ENCODE measurements around the gene FGF11.
A peak's percentile ranks its signal among the peaks of the same experiment; 100 is the strongest.
"Not testable (repeated sequence)": the region's sequence is repeated elsewhere in the genome, so short reads cannot be mapped to it uniquely, and the experiment has no call there.

The FGF11 gene

DNA sequence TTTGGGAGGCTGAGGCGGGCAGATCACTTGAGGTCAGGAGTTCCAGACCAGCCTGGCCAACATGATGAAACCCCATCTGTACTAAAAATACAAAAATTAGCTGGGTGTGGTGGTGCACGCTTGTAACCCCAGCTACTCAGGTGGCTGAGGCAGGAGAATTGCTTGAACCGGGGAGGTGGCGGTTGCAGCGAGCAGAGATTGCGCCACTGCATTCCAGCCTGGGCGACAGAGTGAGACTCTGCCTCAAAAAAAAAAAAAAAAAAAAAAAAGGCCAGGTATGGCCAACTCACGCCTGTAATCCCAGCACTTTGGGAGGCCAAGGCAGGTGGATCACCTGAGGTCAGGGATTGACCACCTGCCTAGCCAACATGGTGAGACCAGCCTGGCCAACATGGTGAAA is 35.5 kb downstream of the FGF11 start:
- not testable (repeated sequence) for DNase-seq (ENCODE audit: low read depth, low spot score); H3K4me3 ChIP-seq (ENCODE audit: low read length)

DNA sequence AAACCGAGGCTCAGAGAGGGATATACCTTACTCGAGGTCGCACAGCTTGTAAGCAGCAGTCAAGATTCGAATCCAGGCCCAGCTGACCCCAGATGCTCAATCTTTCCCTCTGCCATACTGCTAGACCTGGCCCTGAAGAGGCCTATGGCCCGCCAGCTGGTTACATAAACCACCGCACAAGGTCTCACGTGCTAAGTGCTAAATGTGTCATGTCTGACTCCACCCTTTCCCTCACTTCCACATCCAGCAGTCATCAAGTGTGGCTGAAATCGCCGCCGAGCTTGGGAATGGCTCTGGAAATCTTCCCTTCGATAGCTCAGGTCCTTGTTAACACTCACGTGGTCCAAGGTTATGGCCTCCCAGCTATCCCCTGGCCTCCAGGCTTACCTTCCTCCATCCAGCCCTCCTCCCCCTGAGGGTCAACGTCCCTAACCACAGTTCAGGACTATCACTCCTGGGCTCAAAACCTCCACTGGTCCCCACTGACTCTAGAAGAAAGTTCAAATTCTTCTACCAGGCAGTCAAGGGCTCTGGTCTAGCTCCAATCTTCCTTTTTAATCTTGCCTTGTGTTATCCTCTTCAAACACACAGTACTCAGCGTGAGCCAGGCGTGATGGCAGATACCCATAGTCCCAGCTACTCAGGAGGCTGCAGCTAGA is 36.6 kb downstream of the FGF11 start:
- DNase-seq (ENCODE audit: low read depth, low spot score), result no peak
- no peak overlapping the region for H3K4me3 ChIP-seq (ENCODE audit: low read length)

DNA sequence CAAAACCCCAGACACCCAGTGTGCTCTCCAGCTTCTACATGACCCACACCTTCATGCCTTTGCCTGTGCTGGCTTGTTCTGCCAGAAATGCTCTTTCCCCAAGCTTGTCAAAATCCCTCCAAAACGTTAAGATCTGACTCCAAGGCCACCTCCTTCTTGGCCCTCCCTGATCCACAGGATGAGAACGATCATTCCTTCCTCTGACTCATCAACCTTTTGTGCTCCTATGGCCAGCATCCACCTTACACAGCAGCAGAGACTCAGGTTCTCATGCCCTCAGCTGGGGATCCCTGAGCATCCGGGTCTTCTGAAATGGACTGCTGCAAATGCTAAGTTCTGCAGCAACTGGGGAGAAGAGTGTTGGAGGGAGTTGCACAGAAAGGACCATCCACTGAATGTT is 37.2 kb downstream of the FGF11 start:
- no peak overlapping the region for H3K4me3 ChIP-seq (ENCODE audit: low read length)
- DNase-seq (ENCODE audit: low read depth, low spot score), result no peak

DNA sequence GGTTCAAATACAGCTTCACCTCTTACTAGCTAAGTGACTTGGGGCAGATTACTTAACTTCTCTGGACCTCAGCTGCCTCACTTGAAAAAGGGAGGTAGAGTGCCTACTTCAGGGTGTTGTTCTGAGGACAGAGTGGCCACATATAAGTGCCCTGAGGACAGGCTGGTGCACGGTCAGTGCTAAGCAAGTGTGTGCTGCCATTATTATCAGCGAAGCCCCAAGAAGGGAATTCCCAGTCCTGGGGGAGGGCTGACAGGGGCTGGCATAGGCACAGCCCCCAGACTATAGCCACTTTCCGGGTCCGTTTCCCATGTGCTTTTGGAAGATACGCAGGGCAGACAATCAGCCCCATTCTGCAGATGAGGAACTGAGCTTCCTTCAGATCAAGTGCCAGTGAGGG is 37.6 kb downstream of the FGF11 start:
- H3K4me3 ChIP-seq (ENCODE audit: low read length), result no peak overlapping the region
- no peak for DNase-seq (ENCODE audit: low read depth, low spot score)

DNA sequence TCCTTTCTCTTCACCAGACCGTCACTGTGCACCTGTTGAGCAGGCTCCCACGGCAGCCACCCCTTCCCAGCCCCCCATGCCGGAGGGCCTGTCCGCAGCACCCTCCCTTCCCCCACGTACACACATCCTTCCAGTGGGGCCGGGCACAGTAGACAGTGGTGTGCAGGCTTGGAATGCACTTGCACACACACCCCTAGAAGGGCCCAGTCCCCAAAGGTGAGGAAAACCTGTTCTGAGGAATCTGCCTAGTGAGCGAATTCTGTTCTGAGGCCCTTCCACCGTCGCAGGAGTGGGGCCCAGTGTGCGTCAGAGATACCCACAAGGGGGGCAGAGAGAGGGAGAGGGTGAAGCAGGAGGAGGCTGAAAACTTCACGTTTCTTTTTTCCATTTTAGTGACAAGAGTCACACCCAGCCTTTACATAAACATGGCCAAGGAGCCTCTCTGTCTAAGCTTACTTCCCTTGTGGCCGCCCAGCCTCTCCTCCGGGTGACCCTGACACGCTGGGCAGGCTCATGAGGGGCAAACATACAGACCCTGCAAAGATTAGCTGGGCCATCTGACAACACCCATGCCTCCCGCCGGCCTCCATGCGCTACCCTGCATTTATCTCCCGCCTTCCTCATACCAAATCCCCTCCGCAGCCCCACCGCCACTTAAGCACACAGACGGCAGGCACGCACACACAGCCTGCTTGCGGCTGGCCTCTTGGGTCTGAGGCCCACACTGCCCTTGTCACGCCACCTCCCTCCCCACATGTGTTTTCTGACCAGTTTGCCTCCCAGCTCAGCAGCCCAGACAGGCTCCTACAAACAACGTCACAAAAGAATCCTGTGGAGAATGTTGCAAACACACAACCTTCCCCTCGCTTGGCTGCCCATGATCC is 38.3 kb downstream of the FGF11 start:
- no peak overlapping the region for H3K4me3 ChIP-seq (ENCODE audit: low read length)
- DNase-seq (ENCODE audit: low read depth, low spot score), result no peak

DNA sequence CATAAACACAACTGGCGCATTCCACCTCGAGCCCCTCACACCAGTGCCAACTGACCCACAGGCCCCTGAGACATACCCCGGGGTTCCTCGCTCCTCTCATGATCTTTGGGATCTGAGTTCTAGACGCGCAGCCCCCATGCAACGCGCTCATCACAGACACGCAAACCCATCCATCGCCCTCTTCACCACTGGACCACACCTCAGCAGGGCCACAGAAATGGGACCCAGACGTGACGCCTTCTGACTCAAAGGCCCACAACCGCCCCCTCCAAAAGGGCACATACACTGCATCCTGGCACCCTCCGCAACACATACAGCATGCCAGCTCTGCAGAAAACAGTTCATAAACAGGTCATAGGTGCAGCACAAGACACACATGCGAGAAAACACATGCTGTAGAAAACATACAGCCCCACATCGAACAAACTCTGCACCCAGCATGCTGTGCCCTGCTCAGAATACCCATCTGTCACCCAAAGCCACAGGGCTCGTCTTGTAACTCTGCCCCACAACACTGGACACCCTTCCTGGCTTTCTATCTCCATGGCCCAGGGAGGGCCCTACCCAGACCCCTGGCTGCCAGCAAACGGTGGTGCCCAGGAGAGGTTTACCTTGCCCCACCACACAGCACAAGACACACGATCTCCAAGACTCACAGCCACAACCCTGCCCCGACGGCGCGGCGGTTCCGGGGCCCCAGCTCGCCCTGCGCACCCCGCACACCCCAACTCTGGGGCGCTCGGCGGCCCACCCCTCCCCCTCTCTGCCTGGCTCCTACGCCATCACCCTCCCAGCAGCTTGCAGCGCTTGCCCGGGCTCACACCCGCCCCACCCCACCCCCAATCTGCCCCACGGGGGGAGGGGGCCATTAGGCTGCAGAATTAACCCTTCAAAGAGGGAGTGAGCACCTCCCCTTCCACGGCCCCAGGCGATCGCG is 39.2 kb downstream of the FGF11 start:
- DNase-seq (ENCODE audit: low read depth, low spot score), result no peak
- peak overlapping the region; percentile 64 for H3K4me3 ChIP-seq (ENCODE audit: low read length)

DNA sequence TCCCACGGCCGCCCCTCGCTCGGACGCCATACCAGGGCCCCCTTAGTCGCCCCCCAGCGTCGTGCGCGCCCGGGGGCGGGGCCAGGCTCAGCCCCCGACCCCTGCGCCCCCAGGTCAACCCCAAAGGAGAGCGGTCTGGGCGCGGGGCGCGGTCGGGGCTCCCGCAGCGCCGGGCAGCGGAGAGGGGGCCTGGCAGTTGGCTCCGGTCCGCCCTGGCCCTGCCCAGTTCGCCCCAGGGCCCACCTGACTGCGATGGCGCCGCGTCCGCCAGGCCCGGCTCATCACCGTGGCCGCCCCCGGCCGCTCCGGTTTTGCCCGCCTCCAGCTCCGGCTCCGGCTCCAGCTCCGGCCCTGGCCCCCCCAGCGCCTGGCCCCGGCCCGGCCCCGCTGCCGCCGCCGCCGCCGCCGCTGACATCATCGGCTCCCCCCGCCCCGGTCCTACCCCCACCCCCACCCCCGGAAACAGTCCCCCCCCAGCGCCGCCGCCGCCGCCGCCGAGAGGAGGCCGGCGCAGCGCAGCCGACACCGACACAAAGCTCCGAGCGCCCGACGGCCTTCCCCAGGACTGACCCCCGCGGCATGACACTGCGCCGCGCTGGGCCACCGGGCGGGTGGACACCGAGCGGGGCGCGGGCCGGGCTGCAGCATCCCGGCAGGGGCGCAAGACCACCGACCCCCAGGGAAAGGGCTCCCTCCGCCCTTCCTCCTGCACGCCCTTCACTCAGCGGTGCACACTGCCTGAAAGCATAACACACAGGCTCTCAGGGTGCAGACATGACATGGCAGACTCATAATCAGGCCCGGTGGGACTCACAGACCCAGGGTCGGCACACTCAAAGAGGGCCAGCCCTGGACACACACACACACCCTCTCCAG is 40.1 kb downstream of the FGF11 start, which contains the start of gene ZBTB4:
ZBTB4 (minus strand) TSS at position 419 of the 876 bp plus-strand sequence. CDS start 12,830 bp downstream, outside the sequence.
- peak within 1 kb of the TSS; percentile 64 for H3K4me3 ChIP-seq (ENCODE audit: low read length)
- DNase-seq (ENCODE audit: low read depth, low spot score), result no peak

DNA sequence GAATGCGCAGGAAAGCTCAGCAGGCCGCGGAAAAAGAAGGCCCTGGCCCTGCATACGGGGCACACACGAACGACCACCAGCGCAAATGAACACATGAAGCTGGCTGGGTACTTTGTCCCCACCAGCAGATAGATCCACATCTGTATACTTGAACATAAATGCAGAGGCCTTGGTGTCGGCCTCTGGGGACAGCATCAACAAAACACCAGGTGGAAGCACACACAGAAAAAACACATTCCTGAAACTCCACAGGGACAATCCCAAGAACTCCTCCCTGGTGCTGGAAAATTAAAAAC is 40.7 kb downstream of the FGF11 start:
- H3K4me3 ChIP-seq (ENCODE audit: low read length), result peak overlapping the region; percentile 59
- DNase-seq (ENCODE audit: low read depth, low spot score), result no peak

DNA sequence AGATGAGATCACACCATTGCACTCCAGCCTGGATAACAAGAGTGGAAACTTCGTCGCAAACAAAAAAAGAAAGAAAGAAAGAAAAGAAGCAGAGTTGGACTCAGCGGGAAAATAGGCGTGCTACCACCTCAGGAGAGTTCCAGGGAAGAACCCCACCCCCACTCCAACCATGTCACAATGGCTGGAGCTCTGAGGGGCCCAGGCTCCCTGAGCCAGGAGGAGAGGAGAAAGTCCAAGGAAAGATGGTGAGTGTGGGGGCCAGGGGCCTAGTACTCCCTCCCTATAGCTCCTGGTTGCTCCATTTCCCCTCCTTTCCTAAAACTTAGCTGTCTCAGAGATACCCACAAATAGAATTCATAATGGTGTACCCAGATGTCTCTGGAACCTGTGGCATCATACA is 42.0 kb downstream of the FGF11 start, which contains the start of gene SLC35G6:
SLC35G6 (plus strand) TSS at position 172 of the 400 bp plus-strand sequence; CDS start at position 243, 71 bp downstream.
- H3K4me3 ChIP-seq (ENCODE audit: low read length), result peak within 1 kb of the TSS; percentile 59
- DNase-seq (ENCODE audit: low read depth, low spot score), result not testable (repeated sequence)

DNA sequence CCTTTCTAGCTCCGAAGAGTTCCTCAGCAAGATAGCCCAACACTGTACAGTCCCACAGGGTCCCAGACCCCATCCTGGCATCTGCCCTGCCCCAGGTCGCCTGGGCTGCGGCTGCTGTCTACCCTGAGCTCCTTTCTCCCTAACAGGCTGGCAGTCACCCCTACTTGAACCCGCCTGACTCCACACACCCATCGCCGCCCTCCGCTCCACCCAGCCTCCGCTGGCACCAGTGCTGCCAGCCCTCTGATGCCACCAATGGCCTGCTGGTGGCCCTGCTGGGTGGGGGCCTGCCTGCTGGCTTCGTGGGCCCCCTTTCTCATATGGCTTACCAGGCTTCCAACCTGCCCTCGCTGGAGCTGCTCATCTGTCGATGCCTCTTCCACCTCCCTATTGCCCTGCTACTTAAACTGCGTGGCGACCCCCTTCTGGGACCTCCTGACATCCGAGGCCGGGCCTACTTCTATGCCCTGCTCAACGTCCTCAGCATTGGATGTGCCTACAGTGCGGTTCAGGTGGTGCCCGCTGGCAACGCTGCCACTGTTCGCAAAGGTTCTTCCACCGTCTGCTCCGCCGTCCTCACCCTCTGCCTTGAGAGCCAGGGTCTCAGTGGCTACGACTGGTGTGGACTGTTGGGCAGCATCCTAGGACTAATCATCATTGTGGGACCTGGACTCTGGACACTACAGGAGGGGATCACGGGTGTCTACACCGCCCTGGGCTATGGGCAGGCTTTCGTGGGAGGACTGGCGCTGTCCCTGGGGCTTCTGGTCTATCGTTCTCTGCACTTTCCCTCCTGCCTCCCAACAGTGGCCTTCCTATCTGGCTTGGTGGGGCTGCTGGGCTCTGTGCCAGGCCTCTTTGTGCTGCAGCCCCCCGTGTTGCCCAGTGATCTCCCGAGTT is 42.8 kb downstream of the FGF11 start:
- H3K4me3 ChIP-seq (ENCODE audit: low read length); DNase-seq (ENCODE audit: low read depth, low spot score): not testable (repeated sequence)

DNA sequence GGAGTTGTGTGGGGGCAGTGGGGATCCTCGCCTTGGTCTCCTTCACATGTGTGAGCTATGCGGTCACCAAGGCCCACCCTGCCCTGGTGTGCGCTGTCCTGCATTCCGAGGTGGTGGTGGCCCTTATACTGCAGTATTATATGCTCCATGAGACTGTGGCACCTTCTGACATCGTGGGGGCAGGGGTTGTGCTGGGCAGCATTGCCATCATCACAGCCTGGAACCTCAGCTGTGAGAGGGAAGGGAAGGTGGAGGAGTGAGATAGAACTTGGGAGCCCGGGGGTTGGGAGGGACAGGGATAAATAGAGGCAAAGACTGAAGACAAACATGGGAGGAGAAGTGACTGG is 43.4 kb downstream of the FGF11 start:
- DNase-seq (ENCODE audit: low read depth, low spot score), result not testable (repeated sequence)
- peak overlapping the region; percentile 93 for H3K4me3 ChIP-seq (ENCODE audit: low read length)

DNA sequence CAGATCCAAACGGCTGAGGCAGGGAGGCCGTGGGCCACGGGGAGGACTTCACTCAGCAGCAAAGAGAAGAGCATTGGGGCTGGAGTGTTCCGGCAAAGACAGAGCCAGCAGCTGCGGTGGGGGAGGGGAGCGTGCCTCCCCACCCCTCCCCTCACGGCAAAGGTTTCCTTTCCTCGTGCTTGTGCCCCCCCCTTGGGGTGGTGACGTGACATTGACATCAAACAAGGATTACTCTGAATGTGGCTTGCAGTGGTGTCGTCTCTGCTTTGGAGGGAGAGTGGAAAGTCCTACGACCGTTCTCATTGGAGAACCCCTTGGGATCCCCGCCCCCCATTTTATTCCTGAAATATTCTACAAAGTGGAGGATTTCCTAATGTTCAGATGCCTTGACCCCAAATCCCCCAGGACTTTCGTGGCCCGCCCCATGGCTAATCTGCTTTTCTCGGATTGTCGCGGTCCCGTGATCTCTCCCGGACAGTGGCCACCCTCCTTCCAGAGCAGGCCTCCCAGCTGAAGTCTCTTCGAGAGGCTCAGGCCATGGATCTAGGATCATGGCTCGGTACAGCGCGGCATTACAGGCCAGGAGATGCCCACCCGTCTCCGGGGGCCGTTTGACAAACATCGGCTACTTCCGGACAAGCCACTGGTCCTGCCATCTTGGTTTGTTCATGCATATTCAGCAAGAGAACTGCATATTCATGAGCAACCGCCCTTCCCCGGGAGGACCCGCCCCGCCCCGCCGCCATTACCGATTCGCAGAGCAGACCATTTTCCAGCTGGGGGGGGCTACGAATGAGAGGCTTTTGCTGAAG is 44.1 kb downstream of the FGF11 start:
- peak overlapping the region; percentile 93 for H3K4me3 ChIP-seq (ENCODE audit: low read length)
- peak; percentile 94 for DNase-seq (ENCODE audit: low read depth, low spot score)

DNA sequence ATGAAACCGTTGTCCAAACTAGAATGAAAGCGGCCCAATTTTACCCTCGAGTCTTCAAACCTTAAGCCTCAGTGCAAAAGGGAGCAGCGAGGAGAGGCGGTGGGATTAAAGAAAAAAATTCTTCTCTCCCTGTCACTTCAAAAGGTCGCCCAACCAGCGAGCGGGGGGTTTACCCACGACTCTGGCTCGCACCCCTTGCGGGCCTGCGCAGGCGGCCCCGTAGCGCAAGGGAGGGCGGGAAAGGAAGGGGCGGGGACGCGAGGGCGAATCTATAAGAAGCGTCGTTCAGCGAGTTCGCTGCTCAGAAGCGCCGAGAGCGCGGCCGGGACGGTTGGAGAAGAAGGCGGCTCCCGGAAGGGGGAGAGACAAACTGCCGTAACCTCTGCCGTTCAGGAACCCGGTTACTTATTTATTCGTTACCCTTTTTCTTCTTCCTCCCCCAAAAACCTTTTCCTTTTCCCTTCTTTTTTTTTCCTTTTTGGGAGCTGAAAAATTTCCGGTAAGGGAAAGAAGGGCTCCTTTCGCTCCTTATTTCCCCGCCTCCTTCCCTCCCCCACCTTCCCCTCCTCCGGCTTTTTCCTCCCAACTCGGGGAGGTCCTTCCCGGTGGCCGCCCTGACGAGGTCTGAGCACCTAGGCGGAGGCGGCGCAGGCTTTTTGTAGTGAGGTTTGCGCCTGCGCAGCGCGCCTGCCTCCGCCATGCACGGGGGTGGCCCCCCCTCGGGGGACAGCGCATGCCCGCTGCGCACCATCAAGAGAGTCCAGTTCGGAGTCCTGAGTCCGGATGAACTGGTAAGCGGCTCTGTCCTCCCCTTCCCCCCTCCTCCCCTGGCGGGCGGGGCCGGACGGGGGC is 45.0 kb downstream of the FGF11 start, which contains the start of gene POLR2A:
POLR2A (plus strand) TSS at position 300 of the 852 bp plus-strand sequence.
- peak within 1 kb of the TSS; percentile 93 for H3K4me3 ChIP-seq (ENCODE audit: low read length)
- peak; percentile 95 for DNase-seq (ENCODE audit: low read depth, low spot score)

DNA sequence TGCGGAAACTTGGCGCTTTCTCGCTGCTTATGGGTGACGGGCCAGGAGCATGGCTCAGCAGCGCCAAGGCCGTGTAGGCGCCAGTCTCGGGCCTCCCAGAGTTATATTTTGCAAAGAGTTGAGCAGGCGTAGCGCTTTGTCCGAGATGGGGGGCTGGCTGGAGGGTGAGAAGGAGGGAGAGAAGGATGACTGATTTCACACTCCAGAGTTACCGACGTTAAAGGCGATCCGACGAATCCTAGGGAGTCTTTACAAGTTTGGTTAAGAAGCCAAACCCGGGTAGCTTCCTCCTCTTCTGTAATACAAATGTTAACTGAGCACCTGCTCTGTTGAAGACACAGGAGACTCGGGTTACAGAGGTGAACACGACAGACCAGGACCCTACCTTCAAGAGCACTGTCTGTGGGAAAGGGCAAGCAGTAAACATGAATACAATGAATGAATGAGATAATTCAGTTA is 45.6 kb downstream of the FGF11 start:
- H3K4me3 ChIP-seq (ENCODE audit: low read length), result peak overlapping the region; percentile 93
- no peak for DNase-seq (ENCODE audit: low read depth, low spot score)

DNA sequence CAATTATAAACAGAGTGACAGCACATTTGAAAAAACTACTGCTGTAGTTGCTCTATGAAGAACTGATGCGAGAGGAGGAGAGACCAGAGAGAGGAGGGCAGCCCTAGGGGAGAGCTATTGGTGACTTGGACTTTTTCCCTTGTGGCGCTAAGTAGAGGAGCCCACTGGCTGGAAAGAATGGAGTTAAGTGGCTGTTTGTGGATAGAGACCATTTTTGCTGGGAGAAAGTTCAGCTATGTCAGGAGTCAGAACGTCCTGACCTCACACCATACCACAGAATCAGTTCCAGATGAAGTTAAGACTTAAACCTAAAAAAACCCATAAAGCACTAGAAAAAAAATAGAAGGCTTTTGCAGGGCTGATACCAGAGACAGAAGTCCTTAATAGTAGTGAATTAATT is 46.9 kb downstream of the FGF11 start:
- H3K4me3 ChIP-seq (ENCODE audit: low read length), result no peak overlapping the region
- DNase-seq (ENCODE audit: low read depth, low spot score), result no peak

DNA sequence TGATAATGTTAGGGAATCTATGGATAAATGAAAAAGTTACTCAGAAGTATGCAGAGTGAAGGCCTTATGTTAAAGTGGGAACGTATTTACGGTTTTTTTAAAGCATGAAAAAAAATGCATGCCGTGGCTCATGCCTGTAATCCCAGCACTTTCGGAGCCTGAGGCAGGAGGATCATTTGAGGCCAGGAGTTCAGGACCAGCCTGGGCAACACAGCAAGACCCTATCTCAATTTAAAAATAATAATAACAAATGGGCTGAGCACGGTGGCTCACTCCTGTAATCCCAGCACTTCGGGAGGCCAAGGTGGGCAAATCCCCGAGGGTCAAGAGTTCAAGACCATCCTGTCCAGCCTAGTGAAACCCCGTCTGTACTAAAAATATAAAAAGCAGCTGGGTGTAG is 50.8 kb downstream of the FGF11 start:
- no peak overlapping the region for H3K4me3 ChIP-seq (ENCODE audit: low read length)
- no peak for DNase-seq (ENCODE audit: low read depth, low spot score)
